HG03095 (cell line): ENCODE data around the gene CCDC120.

Experiments used
- ATAC-seq: cut with Tn5 transposase; IDR thresholded peaks from one replicate; pipeline ENCODE4 v1.9.1; 2021; ENCODE audit warnings: moderate library complexity; ENCODE audit not compliant: unreplicated experiment

CCDC120 gene

DNA sequence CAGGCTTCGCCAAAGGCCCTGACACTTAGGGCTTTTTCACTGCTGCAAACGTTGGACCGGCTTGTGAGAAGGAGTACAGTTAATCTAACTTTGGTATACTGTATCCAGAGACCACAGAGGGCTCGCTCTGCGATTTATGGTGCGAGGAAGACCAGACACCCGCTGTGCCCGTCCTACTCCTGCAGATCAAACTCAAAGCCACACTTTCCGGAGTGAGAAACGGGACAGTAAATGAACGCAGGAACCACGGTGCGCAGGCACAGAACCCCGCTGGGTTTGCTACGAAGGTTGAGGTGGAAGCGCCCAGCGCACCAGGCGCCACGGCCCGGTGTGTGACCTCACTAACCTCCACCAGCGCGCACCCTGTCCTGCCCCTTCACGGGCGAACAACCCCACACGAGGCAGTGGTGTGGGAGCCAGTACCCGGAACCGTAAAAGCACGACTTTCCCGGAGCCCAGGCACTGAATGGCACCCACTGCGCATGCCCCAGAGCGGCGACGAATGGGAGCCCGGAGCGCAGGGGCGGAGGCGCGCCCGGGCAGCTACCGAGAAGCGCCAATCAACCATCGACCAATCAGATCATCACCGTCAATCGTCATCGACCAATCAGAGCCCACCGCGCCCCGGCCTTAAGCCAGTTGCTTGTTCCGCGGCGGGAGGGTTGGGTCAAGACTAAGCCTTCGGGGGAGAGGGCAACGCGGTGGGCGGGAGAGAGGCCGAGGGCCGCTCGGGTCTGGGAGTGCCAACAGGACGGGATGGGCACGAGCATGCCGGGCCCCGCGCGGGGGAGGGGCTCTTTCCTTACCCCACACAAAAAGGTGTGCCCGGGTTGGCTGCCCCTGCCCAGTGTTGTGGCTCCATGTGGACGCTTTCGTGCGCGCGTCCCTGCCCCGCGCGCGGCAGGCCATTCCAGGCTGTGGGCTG, 42.2 kb downstream of the CCDC120 start:
- peak; percentile 93 for ATAC-seq

DNA sequence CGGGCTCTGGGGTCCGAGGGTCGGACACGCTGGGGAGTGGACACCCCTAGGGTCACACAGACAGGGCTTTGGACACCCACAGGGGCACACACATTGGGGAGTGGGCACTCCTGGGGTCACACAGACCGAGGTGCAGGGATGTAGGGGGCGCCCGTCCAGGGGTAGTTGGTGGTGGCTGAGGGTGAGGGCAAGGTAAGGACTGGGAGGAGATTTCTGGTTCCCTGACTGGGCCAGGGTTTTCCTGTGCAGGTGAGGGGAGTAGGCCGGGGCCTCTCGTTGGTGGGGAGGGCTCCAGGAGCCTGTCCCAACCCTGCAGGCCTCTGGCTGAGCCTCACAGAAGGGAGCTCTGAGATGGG, 42.8 kb downstream of the CCDC120 start:
- ATAC-seq = peak; percentile 8

DNA sequence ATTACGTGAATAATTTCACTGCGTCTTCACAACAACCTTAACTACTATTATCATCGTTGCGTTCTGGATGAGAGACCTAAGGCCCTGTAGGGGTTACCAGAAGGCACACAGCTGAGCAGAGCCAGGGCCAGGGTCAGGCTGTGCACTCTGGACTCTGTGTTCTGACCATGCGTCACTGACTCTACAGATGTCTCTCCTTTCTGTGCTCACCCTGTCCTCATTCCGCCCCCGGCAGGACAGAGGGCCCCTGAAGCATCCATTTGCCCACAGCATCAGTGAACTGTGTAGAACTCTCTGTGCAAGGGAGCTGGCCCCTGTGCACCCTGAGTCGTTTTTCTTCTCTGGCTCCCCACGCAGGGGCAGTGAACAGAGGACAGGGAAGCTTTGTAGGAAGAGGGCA, 43.4 kb downstream of the CCDC120 start:
- no peak for ATAC-seq

GRCh38 chrX:49103637-49104036, 44.8 kb downstream of the CCDC120 start:
- ATAC-seq = no peak

GRCh38 chrX:49106296-49106695, 47.5 kb downstream of the CCDC120 start:
- no peak for ATAC-seq

GRCh38 chrX:49106930-49107329, 48.1 kb downstream of the CCDC120 start:
- no peak for ATAC-seq

DNA sequence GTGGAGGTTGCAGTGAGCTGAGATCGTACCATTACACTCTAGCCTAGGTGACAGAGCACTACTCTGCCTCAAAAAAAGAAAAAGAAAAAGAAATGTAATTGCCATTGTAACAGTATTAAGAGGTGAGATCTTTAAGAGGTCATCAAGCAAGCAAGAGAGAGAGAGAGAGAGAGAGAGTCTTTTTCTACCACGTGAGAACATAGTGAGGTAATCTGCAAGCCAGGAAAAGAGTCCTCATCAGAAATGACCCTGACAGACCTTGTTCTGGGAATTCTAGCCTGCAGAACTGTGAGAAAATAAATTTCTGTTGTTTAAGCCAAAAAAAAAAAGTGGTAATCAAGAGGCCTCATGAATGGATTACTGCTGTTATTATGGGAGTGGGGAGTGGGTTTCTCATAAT, 49.8 kb downstream of the CCDC120 start:
- ATAC-seq = no peak

DNA sequence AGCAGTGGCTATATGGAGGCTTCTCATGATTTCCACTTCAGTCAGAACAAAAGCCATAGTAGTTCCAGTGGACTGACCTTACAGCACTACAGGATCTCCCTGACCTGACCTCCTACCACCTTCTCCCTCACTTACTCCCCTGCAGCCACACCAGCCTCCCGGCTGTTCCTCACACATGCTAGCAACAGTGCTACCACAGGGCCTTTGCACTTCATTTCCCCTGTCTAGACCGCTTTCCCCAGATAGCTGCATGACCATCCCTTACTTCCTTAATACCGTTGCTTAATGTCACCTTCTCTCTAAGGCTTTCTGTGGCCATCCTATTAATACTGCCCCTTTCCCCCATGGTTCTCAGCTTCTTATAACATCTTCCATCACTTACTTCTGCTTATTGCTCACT, 51.6 kb downstream of the CCDC120 start:
- no peak for ATAC-seq

DNA sequence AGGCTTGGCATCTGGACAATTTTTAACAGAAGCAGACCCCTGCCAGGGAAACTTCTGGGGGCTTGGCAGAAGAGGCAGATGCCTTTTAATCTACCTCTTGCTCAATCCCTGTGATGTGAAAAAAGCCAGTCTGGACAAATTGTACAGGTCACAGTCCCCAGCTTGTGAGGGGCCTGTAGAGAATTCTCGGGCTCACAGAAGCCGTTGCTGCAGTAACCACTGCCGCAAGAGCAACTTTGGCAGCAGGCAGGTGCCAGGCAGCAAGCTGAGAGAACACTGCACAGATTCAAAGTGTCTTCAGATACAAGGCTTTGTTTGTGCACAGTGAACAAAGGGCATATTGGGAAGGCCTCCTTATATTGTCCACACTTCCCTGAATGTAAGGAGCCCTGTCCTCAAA, 53.0 kb downstream of the CCDC120 start:
- ATAC-seq = no peak

DNA sequence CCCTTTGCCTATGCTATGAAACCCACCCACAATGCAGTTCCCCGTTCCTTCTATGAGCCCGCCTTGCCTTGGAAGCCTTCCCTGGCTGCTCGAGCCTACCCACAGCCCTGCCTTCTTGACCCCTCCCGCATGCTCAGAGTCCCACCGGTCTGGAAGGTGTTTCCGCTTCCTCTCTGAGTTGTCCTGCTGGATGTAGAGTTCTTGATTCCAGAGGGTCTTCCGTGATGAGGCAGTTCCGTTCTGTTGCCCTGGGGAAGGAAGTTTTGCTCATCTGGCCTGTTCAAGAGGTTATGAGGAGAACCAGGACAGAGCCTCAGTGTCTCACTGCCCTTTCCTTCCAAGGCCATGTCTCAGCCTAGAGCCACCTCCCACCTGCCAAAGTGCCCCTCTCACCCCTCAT, 57.3 kb downstream of the CCDC120 start:
- no peak for ATAC-seq

- ATAC-seq = no peak
These were observed 57.9 kb downstream of the CCDC120 start for GRCh38 chrX:49116716-49117115.

DNA sequence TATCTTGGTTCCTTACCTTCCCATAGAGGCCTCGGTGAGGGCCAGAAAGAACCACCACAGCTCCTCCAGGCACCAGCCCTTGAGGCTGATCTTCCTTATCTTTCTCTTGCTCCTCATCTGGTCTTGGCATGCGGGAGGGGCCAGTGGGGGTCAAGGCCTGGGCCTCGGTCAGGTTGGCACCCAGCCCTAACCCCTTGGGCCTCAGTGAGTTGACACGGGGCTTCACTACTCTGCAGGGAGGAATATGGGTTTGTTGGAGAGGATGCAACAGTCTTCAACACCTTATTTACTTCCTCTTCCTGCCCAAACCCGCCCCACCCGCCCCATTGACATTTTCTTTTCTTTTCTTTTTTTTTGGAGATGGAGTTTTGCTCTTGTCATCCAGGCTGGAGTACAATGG, 58.8 kb downstream of the CCDC120 start:
- ATAC-seq = no peak
